Adrenal gland (tissue), 5 donors: ENCODE measurements around the gene IGDCC3.

Experiments used
- POLR2A ChIP-seq, 2 donors: fragments of 450-650 bp; IDR thresholded peaks; one replicate each; pipeline ENCODE4 v1.6.1; 2017; ENCODE audit warnings: antibody characterized with exemption in 2 of 2, mild to moderate bottlenecking in 2 of 2, moderate library complexity in 1 of 2
- TF ChIP-seq, protein P1 (sequence below), 6 experiments: fragments of 450-650 bp in 4 of 6; fragments of 200-600 bp in 2 of 6; sonication (generic) in 1 of 6; IDR thresholded peaks; 1 replicate in 5 of 6; 2 replicates in 1 of 6; pipeline versions ENCODE4 v1.5.1 to v1.8.0; 2016 to 2021; ENCODE audit warnings: antibody characterized with exemption in 6 of 6, mild to moderate bottlenecking in 2 of 6, moderate library complexity in 1 of 6
- donor health status: DM: no; HTN: no; CAD: no.

DNA sequence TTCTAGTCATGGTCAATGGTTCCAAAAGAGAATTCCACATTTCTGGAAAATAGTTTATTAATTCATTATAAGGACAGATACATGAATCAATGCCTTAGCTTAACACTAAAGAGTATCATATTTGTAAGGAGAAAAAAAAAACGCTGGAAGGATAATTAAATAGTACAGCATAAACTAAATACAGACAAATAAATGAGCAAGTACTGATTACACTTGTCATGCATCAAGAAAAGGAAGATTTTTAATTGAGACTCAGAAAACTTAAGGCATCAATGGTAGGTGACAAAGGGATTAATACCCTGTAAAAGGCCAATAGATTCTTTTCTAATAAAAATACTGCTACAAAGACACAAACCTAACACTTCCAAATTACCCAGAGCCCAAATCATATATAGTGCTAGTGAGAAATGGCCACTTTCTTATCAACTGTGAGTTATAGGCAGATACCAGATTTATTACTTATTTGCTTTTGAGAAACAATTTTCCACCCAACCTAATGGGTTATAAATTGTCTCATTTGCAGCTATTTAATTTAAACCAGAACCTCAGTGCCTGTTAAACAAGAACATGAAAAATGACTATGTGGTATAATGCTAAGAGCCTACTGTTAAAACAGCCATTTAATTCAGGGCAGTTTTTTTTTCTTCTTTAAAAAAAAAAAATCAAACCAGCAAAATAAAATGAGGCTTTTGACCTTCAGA lies 3.8 kb upstream of the IGDCC3 start:
- TF ChIP-seq, protein P1, sequence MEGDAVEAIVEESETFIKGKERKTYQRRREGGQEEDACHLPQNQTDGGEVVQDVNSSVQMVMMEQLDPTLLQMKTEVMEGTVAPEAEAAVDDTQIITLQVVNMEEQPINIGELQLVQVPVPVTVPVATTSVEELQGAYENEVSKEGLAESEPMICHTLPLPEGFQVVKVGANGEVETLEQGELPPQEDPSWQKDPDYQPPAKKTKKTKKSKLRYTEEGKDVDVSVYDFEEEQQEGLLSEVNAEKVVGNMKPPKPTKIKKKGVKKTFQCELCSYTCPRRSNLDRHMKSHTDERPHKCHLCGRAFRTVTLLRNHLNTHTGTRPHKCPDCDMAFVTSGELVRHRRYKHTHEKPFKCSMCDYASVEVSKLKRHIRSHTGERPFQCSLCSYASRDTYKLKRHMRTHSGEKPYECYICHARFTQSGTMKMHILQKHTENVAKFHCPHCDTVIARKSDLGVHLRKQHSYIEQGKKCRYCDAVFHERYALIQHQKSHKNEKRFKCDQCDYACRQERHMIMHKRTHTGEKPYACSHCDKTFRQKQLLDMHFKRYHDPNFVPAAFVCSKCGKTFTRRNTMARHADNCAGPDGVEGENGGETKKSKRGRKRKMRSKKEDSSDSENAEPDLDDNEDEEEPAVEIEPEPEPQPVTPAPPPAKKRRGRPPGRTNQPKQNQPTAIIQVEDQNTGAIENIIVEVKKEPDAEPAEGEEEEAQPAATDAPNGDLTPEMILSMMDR (IDR thresholded peaks at IDR 0.05) = no peak
- TF ChIP-seq POLR2A (IDR thresholded peaks at IDR 0.05) = no peak
